ENCODE measurements around the gene PPP2R2C.

The PPP2R2C gene

GRCh38 chr4:6327220-6327917 lies 145.0 kb downstream of the PPP2R2C start:
- peak; percentile 73 for DNase-seq (ENCODE audit: low spot score)

GRCh38 chr4:6326312-6327060 lies 145.9 kb downstream of the PPP2R2C start:
- no peak for DNase-seq (ENCODE audit: low spot score)

- DNase-seq (ENCODE audit: low spot score): no peak
These were observed 146.6 kb downstream of the PPP2R2C start for GRCh38 chr4:6325788-6326290.

- DNase-seq (ENCODE audit: low spot score): peak; percentile 57
These were observed 147.2 kb downstream of the PPP2R2C start for GRCh38 chr4:6324999-6325787.

- DNase-seq (ENCODE audit: low spot score): no peak
These were observed 147.9 kb downstream of the PPP2R2C start for GRCh38 chr4:6324461-6324998.

- DNase-seq (ENCODE audit: low spot score): peak; percentile 14
These were observed 149.4 kb downstream of the PPP2R2C start for GRCh38 chr4:6322761-6323566.

- no peak for DNase-seq (ENCODE audit: low spot score)
These were observed 150.2 kb downstream of the PPP2R2C start for GRCh38 chr4:6322067-6322760.

GRCh38 chr4:6321361-6321760 lies 151.1 kb downstream of the PPP2R2C start:
- DNase-seq (ENCODE audit: low spot score): no peak

- no peak for DNase-seq (ENCODE audit: low spot score)
These were observed 151.8 kb downstream of the PPP2R2C start for GRCh38 chr4:6320663-6321062.

- DNase-seq (ENCODE audit: low spot score): no peak
These were observed 152.8 kb downstream of the PPP2R2C start for GRCh38 chr4:6319530-6320150.

GRCh38 chr4:6318206-6318605 lies 154.2 kb downstream of the PPP2R2C start:
- no peak for DNase-seq (ENCODE audit: low spot score)

- no peak for DNase-seq (ENCODE audit: low spot score)
These were observed 155.9 kb downstream of the PPP2R2C start for GRCh38 chr4:6316461-6317003.

GRCh38 chr4:6313216-6313615 lies 159.2 kb downstream of the PPP2R2C start:
- no peak for DNase-seq (ENCODE audit: low spot score)

GRCh38 chr4:6309777-6310176 lies 162.6 kb downstream of the PPP2R2C start:
- no peak for DNase-seq (ENCODE audit: low spot score)

GRCh38 chr4:6308899-6309643 lies 163.3 kb downstream of the PPP2R2C start:
- DNase-seq (ENCODE audit: low spot score): no peak

- no peak for DNase-seq (ENCODE audit: low spot score)
These were observed 164.5 kb downstream of the PPP2R2C start for GRCh38 chr4:6307891-6308290.

GRCh38 chr4:6307230-6307629 lies 165.2 kb downstream of the PPP2R2C start:
- no peak for DNase-seq (ENCODE audit: low spot score)

- DNase-seq (ENCODE audit: low spot score): no peak
These were observed 166.1 kb downstream of the PPP2R2C start for GRCh38 chr4:6306299-6306698.

- no peak for DNase-seq (ENCODE audit: low spot score)
These were observed 168.5 kb downstream of the PPP2R2C start for GRCh38 chr4:6303943-6304342.
